ENCODE results near the gene COL2A1. TPM values are rescaled to one million over a fixed set of nuclear protein-coding genes. Genes with fewer than 3 reads are reported as not detected.

The COL2A1 gene
- total RNA-seq, 1 experiment from 2014 or later = 1.4 TPM

DNA sequence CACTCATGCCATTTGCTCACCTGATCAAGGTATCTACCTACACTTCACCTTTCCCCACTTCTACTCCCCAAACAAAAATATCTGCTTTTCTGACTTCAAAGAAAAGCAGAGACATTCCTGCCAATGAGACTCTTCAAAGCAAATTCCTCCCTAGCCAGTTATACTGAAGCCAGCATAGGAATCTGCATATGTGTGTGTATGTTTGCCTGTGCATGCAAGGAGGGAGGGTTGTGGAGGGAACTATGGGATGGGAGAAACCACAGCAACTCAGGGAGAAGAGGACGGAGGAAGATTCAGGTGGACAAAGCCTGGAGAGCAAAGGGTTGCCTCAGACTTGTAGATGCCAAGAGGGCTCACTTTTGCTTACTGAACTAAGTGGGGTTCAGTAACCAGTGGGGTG is 73.1 kb downstream of the COL2A1 start:
- in situ Hi-C loops (cut with HindIII; ENCODE audit: low pct_unique_long_range_greater_than_20kb, low sequenced_read_pairs) (no loop called here), intact Hi-C loops (cut with micrococcal nuclease; ENCODE audit: unreplicated experiment) (no loop called here)
- POLR2A ChIA-PET = no interaction called here
- no peak for DNase-seq (ENCODE audit: low read depth, low spot score)
- H3K9me3 ChIP-seq (ENCODE audit: control insufficient read depth, insufficient read depth, low read depth, low read length) = no peaks in the 10 kb centered on the region
- TF ChIP-seq TCF7L2 (IDR thresholded peaks at IDR 0.05; ENCODE audit: low read depth, low read length) = no peak
- TF ChIP-seq, protein P1, sequence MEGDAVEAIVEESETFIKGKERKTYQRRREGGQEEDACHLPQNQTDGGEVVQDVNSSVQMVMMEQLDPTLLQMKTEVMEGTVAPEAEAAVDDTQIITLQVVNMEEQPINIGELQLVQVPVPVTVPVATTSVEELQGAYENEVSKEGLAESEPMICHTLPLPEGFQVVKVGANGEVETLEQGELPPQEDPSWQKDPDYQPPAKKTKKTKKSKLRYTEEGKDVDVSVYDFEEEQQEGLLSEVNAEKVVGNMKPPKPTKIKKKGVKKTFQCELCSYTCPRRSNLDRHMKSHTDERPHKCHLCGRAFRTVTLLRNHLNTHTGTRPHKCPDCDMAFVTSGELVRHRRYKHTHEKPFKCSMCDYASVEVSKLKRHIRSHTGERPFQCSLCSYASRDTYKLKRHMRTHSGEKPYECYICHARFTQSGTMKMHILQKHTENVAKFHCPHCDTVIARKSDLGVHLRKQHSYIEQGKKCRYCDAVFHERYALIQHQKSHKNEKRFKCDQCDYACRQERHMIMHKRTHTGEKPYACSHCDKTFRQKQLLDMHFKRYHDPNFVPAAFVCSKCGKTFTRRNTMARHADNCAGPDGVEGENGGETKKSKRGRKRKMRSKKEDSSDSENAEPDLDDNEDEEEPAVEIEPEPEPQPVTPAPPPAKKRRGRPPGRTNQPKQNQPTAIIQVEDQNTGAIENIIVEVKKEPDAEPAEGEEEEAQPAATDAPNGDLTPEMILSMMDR (IDR thresholded peaks at IDR 0.05) = no peak
- no peak for TF ChIP-seq POLR2AphosphoS5 (IDR thresholded peaks at IDR 0.05; ENCODE audit: low read depth, low read length)
- no peak for TF ChIP-seq SIN3A (IDR thresholded peaks at IDR 0.05; ENCODE audit: borderline replicate concordance, insufficient read depth, low read depth, low read length)
- TF ChIP-seq, protein P2, sequence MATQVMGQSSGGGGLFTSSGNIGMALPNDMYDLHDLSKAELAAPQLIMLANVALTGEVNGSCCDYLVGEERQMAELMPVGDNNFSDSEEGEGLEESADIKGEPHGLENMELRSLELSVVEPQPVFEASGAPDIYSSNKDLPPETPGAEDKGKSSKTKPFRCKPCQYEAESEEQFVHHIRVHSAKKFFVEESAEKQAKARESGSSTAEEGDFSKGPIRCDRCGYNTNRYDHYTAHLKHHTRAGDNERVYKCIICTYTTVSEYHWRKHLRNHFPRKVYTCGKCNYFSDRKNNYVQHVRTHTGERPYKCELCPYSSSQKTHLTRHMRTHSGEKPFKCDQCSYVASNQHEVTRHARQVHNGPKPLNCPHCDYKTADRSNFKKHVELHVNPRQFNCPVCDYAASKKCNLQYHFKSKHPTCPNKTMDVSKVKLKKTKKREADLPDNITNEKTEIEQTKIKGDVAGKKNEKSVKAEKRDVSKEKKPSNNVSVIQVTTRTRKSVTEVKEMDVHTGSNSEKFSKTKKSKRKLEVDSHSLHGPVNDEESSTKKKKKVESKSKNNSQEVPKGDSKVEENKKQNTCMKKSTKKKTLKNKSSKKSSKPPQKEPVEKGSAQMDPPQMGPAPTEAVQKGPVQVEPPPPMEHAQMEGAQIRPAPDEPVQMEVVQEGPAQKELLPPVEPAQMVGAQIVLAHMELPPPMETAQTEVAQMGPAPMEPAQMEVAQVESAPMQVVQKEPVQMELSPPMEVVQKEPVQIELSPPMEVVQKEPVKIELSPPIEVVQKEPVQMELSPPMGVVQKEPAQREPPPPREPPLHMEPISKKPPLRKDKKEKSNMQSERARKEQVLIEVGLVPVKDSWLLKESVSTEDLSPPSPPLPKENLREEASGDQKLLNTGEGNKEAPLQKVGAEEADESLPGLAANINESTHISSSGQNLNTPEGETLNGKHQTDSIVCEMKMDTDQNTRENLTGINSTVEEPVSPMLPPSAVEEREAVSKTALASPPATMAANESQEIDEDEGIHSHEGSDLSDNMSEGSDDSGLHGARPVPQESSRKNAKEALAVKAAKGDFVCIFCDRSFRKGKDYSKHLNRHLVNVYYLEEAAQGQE (IDR thresholded peaks at IDR 0.05; ENCODE audit: insufficient read depth in 1 of 2, low read depth in 2 of 2, low read length in 1 of 2) = no peak
- H3K4me1 ChIP-seq (ENCODE audit: control insufficient read depth, insufficient read depth, low read length) = no peaks in the 10 kb centered on the region
- H3K36me3 ChIP-seq (ENCODE audit: control insufficient read depth, insufficient read depth, low read length) = no peaks in the 10 kb centered on the region
- no TSS peak for BruUV-seq (replicated peaks)
- peaks cover 19% of the 10 kb centered on the region for H3K27me3 ChIP-seq (ENCODE audit: control insufficient read depth, insufficient read depth, low read length)
- no peak overlapping the region for H3K4me3 ChIP-seq (ENCODE audit: low read depth in 2 of 2, low read length in 2 of 2)
- ATAC-seq = no peak
- H3K27ac ChIP-seq (ENCODE audit: low read length) = no peak overlapping the region
- CTCF ChIA-PET = no interaction called here

DNA sequence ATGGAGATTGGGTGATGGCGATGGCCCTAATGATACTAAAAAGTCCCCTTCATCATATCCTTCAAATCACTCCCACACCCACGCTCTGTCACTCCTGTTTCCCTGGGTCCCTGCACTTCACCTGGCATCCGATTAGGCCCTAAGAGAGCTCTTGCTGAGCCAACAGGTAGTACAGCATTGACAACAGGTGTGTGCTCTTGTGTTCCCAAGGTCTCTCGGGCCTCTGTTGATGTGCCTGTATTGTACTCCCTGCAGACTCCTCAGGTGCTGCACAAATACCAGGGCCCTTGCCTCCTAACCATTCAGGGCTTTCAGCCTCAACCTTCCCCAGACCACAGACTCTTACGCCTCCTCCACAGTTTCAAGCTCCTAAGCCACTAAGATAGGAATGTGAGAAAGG is 73.6 kb downstream of the COL2A1 start:
- no peaks in the 10 kb centered on the region for H3K36me3 ChIP-seq (ENCODE audit: control insufficient read depth, insufficient read depth, low read length)
- H3K27me3 ChIP-seq (ENCODE audit: control insufficient read depth, insufficient read depth, low read length) = peaks cover 22% of the 10 kb centered on the region
- no peaks in the 10 kb centered on the region for H3K9me3 ChIP-seq (ENCODE audit: control insufficient read depth, insufficient read depth, low read depth, low read length)
- DNase-seq (ENCODE audit: low read depth, low spot score) = no peak
- POLR2A ChIA-PET = no interaction called here
- no peak for ATAC-seq
- CTCF ChIA-PET = no interaction called here
- no TSS peak for BruUV-seq (replicated peaks)
- no peaks in the 10 kb centered on the region for H3K4me1 ChIP-seq (ENCODE audit: control insufficient read depth, insufficient read depth, low read length)
- intact Hi-C loops (cut with micrococcal nuclease; ENCODE audit: unreplicated experiment) (no loop called here), in situ Hi-C loops (cut with HindIII; ENCODE audit: low pct_unique_long_range_greater_than_20kb, low sequenced_read_pairs) (no loop called here)
- H3K4me3 ChIP-seq (ENCODE audit: low read depth in 2 of 2, low read length in 2 of 2) = no peak overlapping the region
- no peak overlapping the region for H3K27ac ChIP-seq (ENCODE audit: low read length)
- no peak for TF ChIP-seq POLR2AphosphoS5 (IDR thresholded peaks at IDR 0.05; ENCODE audit: low read depth, low read length)
- no peak for TF ChIP-seq SIN3A (IDR thresholded peaks at IDR 0.05; ENCODE audit: borderline replicate concordance, insufficient read depth, low read depth, low read length)
- TF ChIP-seq, protein P1 (IDR thresholded peaks at IDR 0.05) = no peak
- TF ChIP-seq, protein P2 (IDR thresholded peaks at IDR 0.05; ENCODE audit: insufficient read depth in 1 of 2, low read depth in 2 of 2, low read length in 1 of 2) = no peak
- no peak for TF ChIP-seq TCF7L2 (IDR thresholded peaks at IDR 0.05; ENCODE audit: low read depth, low read length)
